Skeletal muscle tissue (tissue), 4 donors: Measurements from ENCODE around the gene EEF1AKMT2. TPM values are rescaled to one million over a fixed set of nuclear protein-coding genes. Genes with fewer than 3 reads are reported as not detected.

Source experiments
- H3K27ac ChIP-seq: one replicate; pipeline ENCODE4 v1.7.0; 2013; ENCODE audit warnings: mild to moderate bottlenecking, low read depth, low read length, inconsistent platforms
- H3K27me3 ChIP-seq, 3 donors: one replicate each; pipeline ENCODE4 v1.7.0; 2013; ENCODE audit warnings: low read length in 3 of 3; ENCODE audit not compliant: control insufficient read depth in 3 of 3, insufficient read depth in 3 of 3
- H3K36me3 ChIP-seq, 3 donors: one replicate each; pipeline ENCODE4 v1.7.0; 2013; ENCODE audit warnings: low read length in 3 of 3; ENCODE audit not compliant: control insufficient read depth in 3 of 3, insufficient read depth in 3 of 3
- H3K4me1 ChIP-seq, 3 donors: one replicate each; pipeline ENCODE4 v1.7.0; 2013; ENCODE audit warnings: low read length in 3 of 3, mild to moderate bottlenecking in 3 of 3; ENCODE audit not compliant: control insufficient read depth in 3 of 3, insufficient read depth in 3 of 3
- H3K4me3 ChIP-seq, 3 donors: one replicate each; pipeline ENCODE4 v1.7.0; 2013; ENCODE audit warnings: low read length in 3 of 3
- H3K9ac ChIP-seq, 3 donors: one replicate each; pipeline ENCODE4 v1.7.0; 2013; ENCODE audit warnings: low read length in 3 of 3, mild to moderate bottlenecking in 3 of 3, moderate library complexity in 2 of 3, low read depth in 1 of 3
- H3K9me3 ChIP-seq, 3 donors: one replicate each; pipeline ENCODE4 v1.7.0; 2013; ENCODE audit warnings: low read length in 3 of 3; ENCODE audit not compliant: control insufficient read depth in 3 of 3
- total RNA-seq: library from RNA; depleted of rRNA; stranded (reverse); fragments of >200 nt; gene quantifications from one replicate; pipeline ENCODE4 v1.2.3, GENCODE V29; 2014
- donor health status: Osteomylitis.

Gene EEF1AKMT2
- total RNA-seq, 1 donor from 2014 or later = 14.1 TPM

- H3K27ac ChIP-seq = no peak overlapping the region
- no peak overlapping the region for H3K4me3 ChIP-seq
- H3K9ac ChIP-seq = no peak overlapping the region
- no peaks in the 10 kb centered on the region for H3K9me3 ChIP-seq
- no peaks in the 10 kb centered on the region for H3K27me3 ChIP-seq
- H3K4me1 ChIP-seq = peaks cover 58% of the 10 kb centered on the region in 3 donors
- H3K36me3 ChIP-seq = no peaks in the 10 kb centered on the region
These were observed 76.2 kb downstream of the EEF1AKMT2 start for GRCh38 chr10:124715439-124715838.

- H3K36me3 ChIP-seq = no peaks in the 10 kb centered on the region
- H3K27ac ChIP-seq = no peak overlapping the region
- no peak overlapping the region for H3K4me3 ChIP-seq
- H3K4me1 ChIP-seq = peaks cover 58 to 61% (median 59%) of the 10 kb centered on the region in 3 donors
- H3K27me3 ChIP-seq = no peaks in the 10 kb centered on the region
- no peaks in the 10 kb centered on the region for H3K9me3 ChIP-seq
- no peak overlapping the region for H3K9ac ChIP-seq
These were observed 77.9 kb downstream of the EEF1AKMT2 start for GRCh38 chr10:124713679-124714255.

GRCh38 chr10:124712704-124713407 lies 78.8 kb downstream of the EEF1AKMT2 start:
- H3K9ac ChIP-seq = peak overlapping the region in 1 of 3 donors; percentile 20
- H3K4me1 ChIP-seq = peaks cover 58 to 60% (median 59%) of the 10 kb centered on the region in 3 donors
- H3K9me3 ChIP-seq = no peaks in the 10 kb centered on the region
- no peak overlapping the region for H3K4me3 ChIP-seq
- no peak overlapping the region for H3K27ac ChIP-seq
- H3K36me3 ChIP-seq = no peaks in the 10 kb centered on the region
- no peaks in the 10 kb centered on the region for H3K27me3 ChIP-seq

GRCh38 chr10:124711145-124711544 lies 80.5 kb downstream of the EEF1AKMT2 start:
- H3K36me3 ChIP-seq = peaks cover 0 to 4% (median 2%) of the 10 kb centered on the region in 3 donors
- no peak overlapping the region for H3K4me3 ChIP-seq
- no peaks in the 10 kb centered on the region for H3K27me3 ChIP-seq
- H3K9ac ChIP-seq = no peak overlapping the region
- no peak overlapping the region for H3K27ac ChIP-seq
- no peaks in the 10 kb centered on the region for H3K9me3 ChIP-seq
- H3K4me1 ChIP-seq = peaks cover 62 to 69% (median 65%) of the 10 kb centered on the region in 3 donors

- peaks cover 67 to 70% (median 67%) of the 10 kb centered on the region in 3 donors for H3K4me1 ChIP-seq
- H3K36me3 ChIP-seq = peaks cover 3 to 7% (median 4%) of the 10 kb centered on the region in 3 donors
- no peak overlapping the region for H3K4me3 ChIP-seq
- no peaks in the 10 kb centered on the region for H3K27me3 ChIP-seq
- peak overlapping the region; percentile 15 for H3K27ac ChIP-seq
- no peaks in the 10 kb centered on the region for H3K9me3 ChIP-seq
- peak overlapping the region in 1 of 3 donors; percentile 17 for H3K9ac ChIP-seq
These were observed 81.3 kb downstream of the EEF1AKMT2 start for GRCh38 chr10:124710266-124710881.

GRCh38 chr10:124709861-124710260 lies 81.8 kb downstream of the EEF1AKMT2 start:
- Histone ChIP-seq H3K27ac (peak overlapping the region; percentile 15), H3K27me3 (no peaks in the 10 kb centered on the region), H3K4me1 (peaks cover 71 to 73% (median 72%) of the 10 kb centered on the region in 3 donors), H3K36me3 (peaks cover 5 to 7% (median 5%) of the 10 kb centered on the region in 3 donors), H3K9ac (peak overlapping the region in 2 of 3 donors; percentile 17 to 20), H3K4me3 (no peak overlapping the region), H3K9me3 (no peaks in the 10 kb centered on the region)

- peak overlapping the region; percentile 15 for H3K27ac ChIP-seq
- H3K9me3 ChIP-seq = no peaks in the 10 kb centered on the region
- H3K9ac ChIP-seq = peak overlapping the region; percentile 2 to 57 (median 50)
- no peak overlapping the region for H3K4me3 ChIP-seq
- peaks cover 76 to 80% (median 78%) of the 10 kb centered on the region in 3 donors for H3K4me1 ChIP-seq
- H3K27me3 ChIP-seq = no peaks in the 10 kb centered on the region
- H3K36me3 ChIP-seq = peaks cover 6 to 7% (median 7%) of the 10 kb centered on the region in 3 donors
These were observed 82.7 kb downstream of the EEF1AKMT2 start for GRCh38 chr10:124708922-124709520.

GRCh38 chr10:124708246-124708779 lies 83.4 kb downstream of the EEF1AKMT2 start:
- Histone ChIP-seq H3K4me3 (no peak overlapping the region), H3K27ac (peak overlapping the region; percentile 19), H3K4me1 (peaks cover 79 to 85% (median 84%) of the 10 kb centered on the region in 3 donors), H3K9ac (peak overlapping the region; percentile 2 to 57 (median 50)), H3K36me3 (peaks cover 6 to 7% (median 7%) of the 10 kb centered on the region in 3 donors), H3K9me3 (no peaks in the 10 kb centered on the region), H3K27me3 (no peaks in the 10 kb centered on the region)
